Keratinocyte (primary cell): ENCODE measurements around the gene PCDHGB6.

Experiments used
- CTCF ChIP-seq, 3 experiments: IDR thresholded peaks in 1 of 3; conservative IDR thresholded peaks in 1 of 3; optimal IDR thresholded peaks in 1 of 3; 2 replicates in 2 of 3; 3 replicates in 1 of 3; pipeline versions ENCODE3 to v1.5.1; 2011; ENCODE audit warnings: low read length in 3 of 3, mild to moderate bottlenecking in 3 of 3, moderate library complexity in 2 of 3, control low read depth in 1 of 3, inconsistent platforms in 1 of 3; ENCODE audit not compliant: insufficient read depth in 2 of 3; ENCODE audit errors: extremely low read depth in 1 of 3
- EZH2 ChIP-seq: IDR thresholded peaks from one replicate; pipeline ENCODE4 v1.6.1; 2012; ENCODE audit warnings: inconsistent platforms, mild to moderate bottlenecking, low read length, moderate library complexity

- TF ChIP-seq CTCF (optimal IDR thresholded peaks at IDR 0.05 in 1 of 3, IDR thresholded peaks at IDR 0.05 in 1 of 3, conservative IDR thresholded peaks at IDR 0.05 in 1 of 3; ENCODE audit: extremely low read depth in 1 of 3, insufficient read depth in 2 of 3, low read length in 3 of 3) (no peak), EZH2 (no peak)
Observed at GRCh38 chr5:141374627-141375026, 33.2 kb upstream of the PCDHGB6 start.
